ENCODE results near the gene HECTD4. TPM values are rescaled to one million over a fixed set of nuclear protein-coding genes. Genes with fewer than 3 reads are reported as not detected.

Gene HECTD4
- total RNA-seq, 2 donors from 2014 or later: 14.8 to 16.5 TPM

- TF ChIP-seq, protein P1, sequence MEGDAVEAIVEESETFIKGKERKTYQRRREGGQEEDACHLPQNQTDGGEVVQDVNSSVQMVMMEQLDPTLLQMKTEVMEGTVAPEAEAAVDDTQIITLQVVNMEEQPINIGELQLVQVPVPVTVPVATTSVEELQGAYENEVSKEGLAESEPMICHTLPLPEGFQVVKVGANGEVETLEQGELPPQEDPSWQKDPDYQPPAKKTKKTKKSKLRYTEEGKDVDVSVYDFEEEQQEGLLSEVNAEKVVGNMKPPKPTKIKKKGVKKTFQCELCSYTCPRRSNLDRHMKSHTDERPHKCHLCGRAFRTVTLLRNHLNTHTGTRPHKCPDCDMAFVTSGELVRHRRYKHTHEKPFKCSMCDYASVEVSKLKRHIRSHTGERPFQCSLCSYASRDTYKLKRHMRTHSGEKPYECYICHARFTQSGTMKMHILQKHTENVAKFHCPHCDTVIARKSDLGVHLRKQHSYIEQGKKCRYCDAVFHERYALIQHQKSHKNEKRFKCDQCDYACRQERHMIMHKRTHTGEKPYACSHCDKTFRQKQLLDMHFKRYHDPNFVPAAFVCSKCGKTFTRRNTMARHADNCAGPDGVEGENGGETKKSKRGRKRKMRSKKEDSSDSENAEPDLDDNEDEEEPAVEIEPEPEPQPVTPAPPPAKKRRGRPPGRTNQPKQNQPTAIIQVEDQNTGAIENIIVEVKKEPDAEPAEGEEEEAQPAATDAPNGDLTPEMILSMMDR (IDR thresholded peaks at IDR 0.05): no peak
- H3K27ac ChIP-seq: no peak overlapping the region
- no peaks in the 10 kb centered on the region for H3K4me1 ChIP-seq
- no peaks in the 10 kb centered on the region for H3K9me3 ChIP-seq
- H3K4me3 ChIP-seq: no peak overlapping the region
- no peaks in the 10 kb centered on the region for H3K36me3 ChIP-seq
- no peak for DNase-seq (ENCODE audit: low spot score)
- H3K27me3 ChIP-seq: no peaks in the 10 kb centered on the region
These were observed 25.0 kb downstream of the HECTD4 start for GRCh38 chr12:112357214-112357613.

- Histone ChIP-seq H3K4me1 (peaks cover 0 to 11% of the 10 kb centered on the region in 2 donors), H3K4me3 (no peak overlapping the region), H3K36me3 (no peaks in the 10 kb centered on the region), H3K27ac (no peak overlapping the region), H3K27me3 (no peaks in the 10 kb centered on the region), H3K9me3 (no peaks in the 10 kb centered on the region)
- DNase-seq (ENCODE audit: low spot score): no peak
- TF ChIP-seq, protein P1 (IDR thresholded peaks at IDR 0.05): no peak
These were observed 27.8 kb downstream of the HECTD4 start for GRCh38 chr12:112354399-112354798.

GRCh38 chr12:112353393-112353792 is 28.8 kb downstream of the HECTD4 start:
- Histone ChIP-seq H3K9me3 (no peaks in the 10 kb centered on the region), H3K36me3 (no peaks in the 10 kb centered on the region), H3K27ac (no peak overlapping the region), H3K27me3 (no peaks in the 10 kb centered on the region), H3K4me3 (no peak overlapping the region), H3K4me1 (peaks cover 0 to 11% of the 10 kb centered on the region in 2 donors)
- TF ChIP-seq, protein P1 (IDR thresholded peaks at IDR 0.05): no peak
- DNase-seq (ENCODE audit: low spot score): no peak

- Histone ChIP-seq H3K36me3 (no peaks in the 10 kb centered on the region), H3K4me3 (no peak overlapping the region), H3K27ac (no peak overlapping the region), H3K9me3 (no peaks in the 10 kb centered on the region), H3K27me3 (no peaks in the 10 kb centered on the region), H3K4me1 (peaks cover 0 to 11% of the 10 kb centered on the region in 2 donors)
- TF ChIP-seq, protein P1 (IDR thresholded peaks at IDR 0.05): no peak
- DNase-seq (ENCODE audit: low spot score): no peak
These were observed 29.3 kb downstream of the HECTD4 start for GRCh38 chr12:112352921-112353320.

DNA sequence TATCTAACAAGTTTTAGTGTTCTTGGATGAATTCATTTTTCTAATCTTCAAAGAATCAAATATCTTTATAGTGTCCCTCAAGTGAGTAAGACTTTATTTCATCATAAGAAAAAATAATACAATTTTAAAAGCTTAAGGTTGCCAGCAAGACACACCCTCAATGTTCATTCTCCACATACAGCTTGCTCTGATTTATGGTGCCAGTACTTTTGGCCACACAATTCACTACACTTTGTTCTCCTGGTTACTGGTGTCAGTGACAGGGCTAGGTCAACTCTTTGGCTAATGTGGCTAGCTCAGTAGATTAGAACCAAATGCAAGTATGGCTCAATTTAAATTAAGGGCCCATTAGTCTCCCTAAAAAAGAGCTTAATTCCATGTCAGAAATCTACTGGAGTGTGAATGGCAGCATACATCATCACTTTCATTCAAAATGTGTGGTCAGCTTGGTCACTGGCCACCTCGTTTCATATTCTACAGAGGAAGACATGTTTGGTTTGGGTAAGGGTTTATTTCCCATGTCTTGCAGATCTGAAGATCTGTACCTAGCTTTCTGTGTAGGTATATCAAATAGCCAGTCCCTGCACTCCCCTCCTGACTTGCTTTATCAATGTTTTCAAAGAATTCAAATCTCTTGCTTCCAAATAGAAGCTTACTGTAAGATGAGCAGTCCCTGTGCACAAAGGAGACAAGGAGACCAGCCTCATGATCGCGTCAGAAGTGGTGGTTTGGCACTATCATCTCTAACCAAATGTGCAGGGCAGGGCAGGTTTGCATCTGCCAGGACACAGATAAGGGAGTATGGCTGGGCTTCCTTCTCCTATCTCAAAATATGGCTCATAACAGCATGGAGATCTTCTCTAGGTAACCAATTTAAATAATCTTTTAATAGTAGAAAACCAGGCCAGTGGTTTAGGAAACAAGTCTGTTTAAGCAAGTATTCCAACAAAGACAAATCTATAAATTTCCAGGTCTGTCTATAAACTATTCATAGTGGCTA is 31.3 kb downstream of the HECTD4 start:
- DNase-seq (ENCODE audit: low spot score): no peak
- H3K27ac ChIP-seq: no peak overlapping the region

More for the DNA sequence above, 31.3 kb downstream of the HECTD4 start:
- Histone ChIP-seq H3K27me3 (no peaks in the 10 kb centered on the region), H3K4me1 (peaks cover 0 to 11% of the 10 kb centered on the region in 2 donors), H3K36me3 (no peaks in the 10 kb centered on the region), H3K9me3 (no peaks in the 10 kb centered on the region), H3K4me3 (no peak overlapping the region)
- TF ChIP-seq, protein P1 (IDR thresholded peaks at IDR 0.05): no peak
